HepG2 (cell line): ENCODE results near the gene LCN2. TPM values are rescaled to one million over a fixed set of nuclear protein-coding genes. Genes with fewer than 3 reads are reported as not detected.

ENCODE experiments used
- CEBPZ ChIP-seq: IDR thresholded peaks from 2 replicates; pipeline ENCODE4 v1.6.1; 2012; ENCODE audit warnings: low read length, improper control_type of control experiment
- FOXP1 ChIP-seq, 2 experiments: fragments of 450-650 bp in 1 of 2; IDR thresholded peaks; 2 replicates each; pipeline ENCODE4 v1.6.1; 2017 to 2018; ENCODE audit warnings: antibody characterized with exemption in 1 of 2
- HNRNPK ChIP-seq: fragments of 200-400 bp; formaldehyde crosslinking; IDR thresholded peaks from 2 replicates; pipeline ENCODE4 v1.6.1; 2018; ENCODE audit warnings: low read length, low read depth, moderate library complexity, mild to moderate bottlenecking; ENCODE audit not compliant: poor library complexity, severe bottlenecking
- KLF16 ChIP-seq, 2 experiments: sonication (generic) in 1 of 2; formaldehyde crosslinking in 1 of 2; IDR thresholded peaks; 2 replicates each; pipeline versions ENCODE4 v1.6.1 to v1.8.0; 2016 to 2023; ENCODE audit warnings: missing genetic modification reagents in 2 of 2, missing compliant biosample characterization in 1 of 2
- NFYC ChIP-seq: IDR thresholded peaks from 2 replicates; pipeline ENCODE4 v1.6.1; 2016; ENCODE audit warnings: missing genetic modification reagents, missing compliant biosample characterization
- PITX1 ChIP-seq: sonication (generic); formaldehyde crosslinking; IDR thresholded peaks from 2 replicates; pipeline ENCODE4 v1.5.1; 2020; ENCODE audit warnings: mild to moderate bottlenecking, missing genetic modification reagents
- TARDBP ChIP-seq: sonication (generic); formaldehyde crosslinking; IDR thresholded peaks from 2 replicates; pipeline ENCODE4 v1.8.0; 2022; ENCODE audit warnings: mild to moderate bottlenecking, missing genetic modification reagents
- ZFP62 ChIP-seq: sonication (generic); formaldehyde crosslinking; IDR thresholded peaks from 2 replicates; pipeline ENCODE4 v1.4.0; 2020; ENCODE audit warnings: missing genetic modification reagents
- ZFYVE20 ChIP-seq: sonication (generic); formaldehyde crosslinking; IDR thresholded peaks from 2 replicates; pipeline ENCODE4 v1.8.0; 2023; ENCODE audit warnings: low read depth, mild to moderate bottlenecking, moderate library complexity, missing genetic modification reagents, borderline replicate concordance
- ZNF407 ChIP-seq: sonication (generic); formaldehyde crosslinking; IDR thresholded peaks from one replicate; pipeline ENCODE4 v1.5.1; 2020; ENCODE audit warnings: mild to moderate bottlenecking, missing genetic modification reagents; ENCODE audit errors: not compliant biosample characterization
- ZNF44 ChIP-seq: sonication (generic); formaldehyde crosslinking; IDR thresholded peaks from 2 replicates; pipeline ENCODE4 v1.5.1; 2020; ENCODE audit warnings: mild to moderate bottlenecking, missing genetic modification reagents
- ZNF441 ChIP-seq: sonication (generic); formaldehyde crosslinking; IDR thresholded peaks from 2 replicates; pipeline ENCODE4 v1.7.0; 2021; ENCODE audit warnings: missing genetic modification reagents, borderline replicate concordance
- ZNF670 ChIP-seq: sonication (generic); formaldehyde crosslinking; IDR thresholded peaks from 2 replicates; pipeline ENCODE4 v1.8.0; 2022; ENCODE audit warnings: mild to moderate bottlenecking, missing genetic modification reagents, borderline replicate concordance
- polyA plus RNA-seq, 8 experiments: library from polyadenylated mRNA; depleted of rRNA in 3 of 8; stranded (reverse) in 7 of 8; unstranded in 1 of 8; fragments of >200 nt; fragmentation: Illumina TruSeq in 4 of 8; extraction: Trizol in 4 of 8; gene quantifications; 2 replicates each; pipeline versions ENCODE4 v1.2.1 to v1.2.3, GENCODE V29; 2011 to 2016; ENCODE audit warnings: low read depth in 4 of 8, missing spikeins in 1 of 8, mixed read lengths in 1 of 8; ENCODE audit not compliant: insufficient read depth in 1 of 8
- total RNA-seq, 5 experiments: library from RNA; depleted of rRNA; stranded (reverse); fragments of >200 nt; fragmentation: Illumina TruSeq; extraction: Trizol; gene quantifications; 2 replicates each; pipeline ENCODE4 v1.2.3, GENCODE V29; 2016; ENCODE audit warnings: low read depth in 1 of 5

Gene LCN2
- total and polyA plus RNA-seq, 2 of the 13 experiments (the other 11 are each of a cell fraction or from before 2014, with no cell fraction given), result 0.38 to 1.4 TPM

- TF ChIP-seq CEBPZ (no peak), PITX1 (peak; percentile 98), ZFYVE20 (CRISPR knock-in tag) (no peak), FOXP1 (IDR thresholded peaks at IDR 0.05) (no peak), FOXP1 (CRISPR knock-in tag; IDR thresholded peaks at IDR 0.05) (peak; percentile 70; the same call in 1 of the 2 replicates), ZNF670 (CRISPR knock-in tag) (peak; percentile 71; the same call in 1 of the 2 replicates), NFYC (CRISPR knock-in tag) (peak; percentile 32; the same call in 1 of the 2 replicates), ZFP62 (no peak), TARDBP (CRISPR knock-in tag) (peak; percentile 96), HNRNPK (no peak), KLF16 (CRISPR knock-in tag; IDR thresholded peaks at IDR 0.05) (peak in 1 of 2 experiments; percentile 98; a peak in 2 of 4 replicates), ZNF441 (CRISPR knock-in tag) (peak; percentile 94), ZNF407 (CRISPR knock-in tag) (peak; percentile 95), ZNF44 (0 out of 2 replicates have a peak, but pooled peaks have one; percentile 90)
These were observed 46.2 kb upstream of the LCN2 start (continued) for GRCh38 chr9:128102861-128103588.
